ENCODE data around the gene RASA4B.
"Not testable (repeated sequence)": the region's sequence is repeated elsewhere in the genome, so short reads cannot be mapped to it uniquely, and the experiment has no call there.

The RASA4B gene

DNA sequence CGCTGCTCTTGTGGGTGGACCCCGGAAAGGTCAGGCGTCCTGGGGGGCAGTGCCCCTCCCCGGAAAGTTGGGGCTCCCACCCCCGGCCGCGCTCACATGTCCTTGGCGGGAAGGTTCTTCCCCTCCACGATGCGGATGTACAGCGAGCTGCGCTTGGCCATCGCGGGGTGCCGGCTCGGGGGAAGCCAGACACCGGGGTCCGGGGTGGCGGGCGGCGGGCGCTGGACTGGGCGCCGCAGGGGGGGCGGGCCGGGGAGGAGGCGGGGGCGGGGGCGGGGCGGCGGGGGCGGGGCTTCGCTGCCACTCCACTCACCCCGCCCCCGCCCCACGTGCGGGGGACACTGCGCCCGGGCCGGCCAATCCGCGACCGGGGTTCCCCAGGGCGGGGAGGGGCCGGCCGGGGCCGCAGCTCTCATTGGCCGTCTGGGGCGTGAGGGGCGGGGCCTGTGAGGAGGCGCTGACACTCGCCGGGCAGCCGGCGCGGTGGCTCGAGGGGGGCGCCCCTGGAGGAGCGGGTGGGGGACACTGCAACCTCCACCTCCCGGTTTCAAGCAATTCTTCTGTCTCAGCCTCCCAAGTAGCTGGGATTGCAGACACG lies at the start of gene RASA4B:
RASA4B (minus strand) TSS at position 228 of the 598 bp plus-strand sequence; CDS start at position 161, 67 bp downstream.
- not testable (repeated sequence) for DNase-seq

DNA sequence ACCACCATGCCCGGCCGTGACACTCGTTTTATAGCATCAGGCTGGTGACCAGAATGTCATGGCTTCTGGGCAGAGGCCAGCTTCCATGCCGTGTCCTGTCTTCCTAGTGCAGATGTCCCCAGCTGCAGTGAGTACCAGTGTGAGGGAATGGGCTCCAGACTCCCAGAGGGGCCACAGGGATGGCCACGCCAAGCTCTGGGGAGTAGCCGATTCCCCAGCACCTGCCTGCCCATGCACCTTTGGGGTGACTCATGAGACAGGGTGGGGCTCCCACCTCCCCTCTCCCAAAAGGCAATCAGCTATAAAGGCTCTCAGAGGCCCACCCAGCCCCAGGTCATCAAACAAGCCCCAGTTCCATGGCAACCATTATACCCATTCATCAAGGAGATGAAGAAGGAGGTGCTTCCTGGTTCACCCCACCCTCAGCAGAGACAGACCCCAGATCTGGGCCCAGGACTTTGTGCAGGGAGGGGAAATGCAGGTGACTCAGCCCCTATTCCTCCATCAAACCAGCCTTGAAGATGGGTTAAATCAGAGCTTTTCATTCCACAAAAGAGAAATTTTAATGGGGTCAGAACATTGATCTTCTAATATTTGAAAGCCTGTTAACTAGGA lies 33.3 kb upstream of the RASA4B start, which contains the start of gene SPDYE2:
SPDYE2 (plus strand) TSS at position 419 of the 615 bp plus-strand sequence. CDS start 2,030 bp downstream, outside the sequence.
- DNase-seq, result not testable (repeated sequence)

- not testable (repeated sequence) for DNase-seq
Observed at GRCh38 chr7:102546353-102546752, 28.8 kb upstream of the RASA4B start.

DNA sequence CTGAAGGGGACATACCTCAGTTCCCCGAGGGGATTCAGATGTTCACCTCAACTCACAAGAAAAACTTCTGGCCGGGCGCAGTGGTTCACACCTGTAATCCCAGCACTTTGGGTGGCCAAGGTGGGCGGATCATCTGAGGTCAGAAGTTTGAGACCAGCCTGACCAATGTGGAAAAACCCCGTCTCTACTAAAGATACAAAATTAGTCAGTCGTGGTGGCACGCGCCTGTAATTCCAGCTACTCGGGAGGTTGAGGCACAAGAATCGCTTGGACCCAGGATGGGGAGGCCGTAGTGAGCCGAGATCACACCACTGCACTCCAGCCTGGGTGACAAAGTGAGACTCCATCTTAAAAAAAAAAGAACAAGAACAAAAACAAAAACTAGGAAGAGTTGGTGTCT lies 27.7 kb upstream of the RASA4B start:
- not testable (repeated sequence) for DNase-seq

- not testable (repeated sequence) for DNase-seq
Observed at GRCh38 chr7:102544372-102544771, 26.8 kb upstream of the RASA4B start.

GRCh38 chr7:102543596-102543995 lies 26.0 kb upstream of the RASA4B start, which contains the start of gene UPK3BL2:
TSS of gene UPK3BL2 (minus strand) at chr7:102543696. CDS start at chr7:102543636, 60 bp downstream.
- not testable (repeated sequence) for DNase-seq

DNA sequence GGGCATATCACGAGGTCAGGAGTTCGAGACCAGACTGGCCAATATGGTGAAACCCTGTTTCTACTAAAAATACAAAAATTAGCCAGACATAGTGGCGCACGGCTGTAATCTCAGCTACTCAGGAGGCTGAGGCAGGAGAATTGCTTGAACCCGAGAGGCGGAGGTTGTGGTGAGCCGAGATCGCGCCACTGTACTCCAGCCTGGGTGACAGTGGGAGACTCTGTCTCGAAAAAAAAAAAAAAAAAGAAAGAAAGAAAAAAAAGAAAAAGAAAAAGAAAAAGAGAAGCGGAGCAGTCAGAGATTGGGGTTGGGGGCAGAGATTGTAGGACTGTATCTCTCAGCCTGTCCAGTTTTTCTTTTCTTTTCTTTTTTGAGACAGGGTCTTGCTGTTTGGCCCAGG lies 25.2 kb upstream of the RASA4B start:
- DNase-seq, result not testable (repeated sequence)

- DNase-seq, result not testable (repeated sequence)
Observed at GRCh38 chr7:102542083-102542482, 24.5 kb upstream of the RASA4B start.

DNA sequence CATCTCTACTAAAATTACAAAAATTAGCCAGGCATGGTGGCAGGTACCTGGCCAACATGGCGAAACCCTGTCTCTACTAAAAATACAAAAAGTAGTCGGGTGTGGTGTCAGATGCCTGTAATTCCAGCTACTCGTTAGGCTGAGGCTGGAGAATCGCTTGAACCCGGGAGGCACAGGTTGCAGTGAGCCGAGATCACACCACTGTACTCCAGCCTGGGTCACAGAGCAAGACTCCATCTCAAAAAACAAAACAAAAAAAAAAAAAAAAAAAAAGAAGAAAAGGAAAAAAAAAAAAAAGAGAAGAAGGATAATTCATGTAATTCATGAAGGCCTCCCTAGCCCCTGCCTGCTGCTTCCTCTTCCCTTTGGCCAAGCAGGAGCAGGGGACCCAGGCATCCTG lies 23.0 kb upstream of the RASA4B start:
- not testable (repeated sequence) for DNase-seq

GRCh38 chr7:102535062-102535615 lies 17.6 kb upstream of the RASA4B start:
- not testable (repeated sequence) for DNase-seq

DNA sequence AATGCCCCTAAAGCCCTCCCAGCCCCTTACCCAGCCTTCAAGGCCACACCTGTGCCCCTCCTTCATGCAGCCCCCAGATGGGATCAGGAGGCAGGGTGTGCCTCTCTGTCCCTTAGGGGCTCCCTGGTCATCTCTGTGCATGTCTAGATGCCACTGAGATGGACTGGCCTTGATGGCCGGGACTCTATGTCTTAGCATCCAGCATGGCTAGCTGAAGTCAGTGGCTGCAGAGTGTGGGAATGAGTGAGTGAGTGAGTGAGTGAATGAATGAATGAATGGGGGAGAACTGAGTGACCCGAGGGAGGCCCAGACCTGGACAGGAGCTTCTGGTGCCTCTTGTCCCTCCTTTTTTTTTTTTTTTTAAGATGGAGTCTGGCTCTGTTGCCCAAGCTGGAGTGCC lies 14.6 kb upstream of the RASA4B start:
- DNase-seq, result not testable (repeated sequence)

DNA sequence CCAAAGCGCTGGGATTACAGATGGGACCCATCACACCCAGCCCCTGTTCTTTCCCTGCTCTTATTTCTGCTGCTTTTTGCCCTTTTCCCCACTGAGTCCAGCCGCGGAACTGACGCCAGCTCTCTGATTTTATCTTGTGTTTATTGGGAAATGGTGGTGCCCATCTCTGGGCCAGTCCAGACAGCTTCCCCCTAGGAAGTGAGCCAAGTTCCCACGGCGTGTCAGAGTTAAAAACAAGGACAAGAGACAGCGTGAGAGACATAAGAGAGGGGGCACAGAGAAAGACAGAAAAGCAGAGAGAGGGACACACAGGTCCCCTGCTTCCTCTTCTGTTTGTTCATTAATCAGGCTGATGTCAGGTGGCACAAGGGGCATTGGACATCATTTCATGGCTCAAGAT lies 14.0 kb upstream of the RASA4B start:
- DNase-seq, result not testable (repeated sequence)

DNA sequence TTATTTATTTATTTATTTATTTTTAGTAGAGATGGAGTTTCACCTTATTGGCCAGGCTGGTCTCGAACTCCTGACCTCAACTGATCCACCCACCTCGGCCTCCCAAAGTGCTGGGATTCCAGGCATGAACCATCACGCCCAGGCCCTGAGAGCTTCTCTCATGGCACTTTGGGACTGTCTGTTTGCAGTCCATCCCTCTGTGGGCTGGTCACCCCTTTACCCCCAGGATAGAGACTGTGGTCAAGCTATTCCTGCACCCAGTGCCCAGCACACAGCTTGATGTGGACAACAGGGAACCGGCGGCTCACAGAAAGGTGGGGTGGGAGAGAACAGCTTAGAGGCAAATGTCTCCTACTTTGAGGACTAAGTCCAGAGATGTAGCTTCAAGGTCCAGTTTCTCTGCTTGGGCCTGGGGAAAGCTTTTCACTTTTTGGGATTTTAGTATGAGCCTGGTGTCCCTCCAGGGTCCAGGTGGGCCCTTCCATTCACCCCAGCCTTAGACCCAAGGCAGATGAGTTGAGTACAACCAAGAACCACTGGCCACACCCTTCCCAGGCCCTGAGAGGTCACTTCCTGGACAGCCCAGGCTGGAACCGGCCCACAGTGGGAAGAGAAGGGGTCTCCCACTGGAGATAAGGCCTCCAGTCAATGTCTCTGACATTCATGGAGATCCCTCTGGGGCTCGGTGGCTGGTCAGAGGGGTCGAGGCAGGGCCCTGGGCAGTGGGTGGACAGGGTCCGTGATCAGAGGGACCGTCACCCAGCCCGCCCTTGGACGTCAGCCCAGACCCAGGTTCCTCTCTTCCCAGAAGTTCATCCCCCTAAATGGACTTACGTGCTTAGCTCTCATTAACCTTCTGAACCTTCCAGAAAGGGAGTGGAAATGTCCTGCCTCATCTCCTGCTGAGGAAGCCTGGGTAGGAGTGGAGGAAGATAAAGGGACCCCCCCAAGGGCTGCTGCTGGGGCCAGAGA lies 10.5 kb upstream of the RASA4B start:
- DNase-seq, result not testable (repeated sequence)

GRCh38 chr7:102527182-102527581 lies 9.6 kb upstream of the RASA4B start:
- not testable (repeated sequence) for DNase-seq

- DNase-seq, result not testable (repeated sequence)
Observed at GRCh38 chr7:102524803-102525202, 7.2 kb upstream of the RASA4B start.

- not testable (repeated sequence) for DNase-seq
Observed at GRCh38 chr7:102520797-102521196, 3.2 kb upstream of the RASA4B start.

DNA sequence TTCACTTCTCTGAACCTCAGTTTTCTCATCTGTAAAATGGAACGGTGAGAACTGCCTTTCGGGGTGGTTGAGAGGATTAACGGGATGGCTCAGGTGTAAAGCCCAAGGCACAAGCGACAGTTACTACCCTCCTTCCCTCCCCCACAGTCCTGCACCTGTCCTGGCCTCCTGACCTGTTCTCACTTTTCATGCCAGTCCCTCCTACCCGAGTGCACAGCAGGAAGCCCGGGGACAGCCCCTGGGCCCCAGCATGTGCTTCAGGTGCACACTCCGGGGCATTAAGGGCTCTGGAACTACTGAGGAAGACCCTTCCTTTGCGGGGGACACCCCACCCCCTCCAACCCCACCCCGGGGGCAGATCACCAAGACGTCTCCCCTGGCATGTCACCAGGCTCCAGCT lies 626 bp downstream of the RASA4B start:
- DNase-seq, result not testable (repeated sequence)

DNA sequence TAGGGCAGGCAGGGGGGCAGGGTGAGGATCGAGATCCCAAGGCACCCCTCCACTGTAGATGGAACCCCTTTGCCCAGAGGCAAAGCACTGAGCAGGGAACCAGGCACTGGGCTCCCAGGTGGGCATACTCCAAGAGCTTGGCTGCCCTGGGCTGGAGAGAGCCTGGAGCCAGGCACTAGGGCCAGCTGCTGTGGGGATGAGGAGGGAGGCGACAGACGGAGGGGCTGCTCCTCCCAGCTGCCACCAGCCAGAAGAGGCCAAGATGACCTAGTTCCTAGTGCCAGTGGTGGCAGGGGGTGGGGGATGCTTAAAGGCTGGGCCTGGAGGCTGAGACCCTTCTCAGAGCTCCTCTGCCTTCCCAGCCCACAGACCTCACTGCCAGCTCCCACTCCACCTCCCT lies 1.7 kb downstream of the RASA4B start:
- DNase-seq, result not testable (repeated sequence)

DNA sequence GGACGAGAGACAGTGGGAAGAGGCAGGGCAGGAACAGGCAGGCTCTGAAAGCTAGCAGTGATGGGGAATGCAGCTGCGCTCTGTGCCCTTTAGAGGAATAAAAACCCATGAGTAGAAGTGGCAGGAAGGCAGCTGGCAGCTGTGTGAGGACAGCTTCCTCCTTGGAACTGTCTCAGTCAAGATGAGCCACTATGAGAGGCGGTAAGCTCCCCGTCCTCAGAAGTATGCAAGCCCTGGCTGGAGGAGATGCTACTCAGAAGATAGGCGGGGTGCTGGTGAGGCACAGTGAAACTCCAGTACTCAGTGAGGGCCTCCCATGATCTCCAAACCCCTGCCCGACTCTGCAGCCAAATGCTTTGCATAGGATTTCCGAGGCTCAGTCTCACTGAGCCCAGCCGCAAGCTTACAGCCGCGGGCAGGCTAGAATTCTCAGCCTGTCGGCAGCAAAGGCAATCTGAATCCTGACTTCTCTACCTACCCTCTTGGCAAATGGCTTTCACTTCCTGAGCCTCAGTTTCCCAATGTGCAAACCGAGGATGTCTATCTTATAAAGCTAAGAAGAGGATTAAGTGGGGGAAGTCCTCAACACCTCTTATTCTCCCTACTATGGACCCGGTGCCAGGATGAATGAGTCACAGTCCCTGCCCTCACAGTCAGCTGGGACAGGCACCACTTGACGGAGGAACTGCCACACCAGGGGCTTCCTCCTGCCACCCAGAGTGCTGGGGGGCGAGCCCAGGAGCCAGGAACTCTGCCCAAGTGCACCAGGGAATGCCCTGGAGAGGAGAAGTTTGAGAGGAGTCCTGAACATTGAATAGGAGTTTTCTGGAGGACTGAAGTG lies 2.5 kb downstream of the RASA4B start:
- not testable (repeated sequence) for DNase-seq

DNA sequence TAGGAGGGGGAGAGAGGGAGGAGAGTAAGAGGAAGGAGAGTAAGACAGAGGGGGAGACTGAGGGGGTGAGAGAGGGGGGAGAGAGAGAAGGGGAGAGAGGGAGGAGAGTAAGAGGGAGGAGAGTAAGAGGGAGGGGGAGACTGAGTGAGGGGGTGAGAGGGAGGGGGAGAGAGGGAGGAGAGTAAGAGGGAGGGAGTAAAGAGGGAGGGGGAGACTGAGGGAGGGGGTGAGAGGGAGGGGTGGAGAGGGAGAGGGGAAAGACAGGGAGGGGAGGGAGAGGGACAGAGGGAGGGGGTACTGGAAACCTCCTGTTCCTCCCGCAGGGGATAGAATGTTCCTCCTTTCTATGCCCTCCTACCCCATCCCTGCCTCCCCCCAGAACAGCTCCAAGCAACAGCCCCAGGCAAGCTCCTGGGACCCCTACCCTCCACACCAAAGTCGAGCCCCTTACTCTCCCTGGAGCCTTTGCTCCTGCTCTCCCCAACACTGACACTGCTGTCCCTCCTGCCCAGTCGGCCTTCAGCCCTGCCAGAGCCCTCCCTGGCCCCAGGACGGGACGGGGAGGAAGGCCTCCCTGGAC lies 4.8 kb downstream of the RASA4B start:
- DNase-seq, result not testable (repeated sequence)

Measured in erythroblast (primary cell).